HepG2 (cell line): ENCODE measurements around the gene MSL2. TPM values are rescaled to one million over a fixed set of nuclear protein-coding genes. Genes with fewer than 3 reads are reported as not detected.

Experiments used
- ATAC-seq: fragments of 200-7000 bp; cut with Tn5 transposase; 3 replicates; pipeline ENCODE4 v1.9.1; 2020; ENCODE audit warnings: mild to moderate bottlenecking, moderate library complexity
- BruUV-seq: library from RNA; stranded (reverse); fragments of 400-500 nt; replicated peaks from 2 replicates; lab custom pipeline; 2021; lab: Mats Ljungman, UMichigan
- CTCF ChIA-PET: fragments of 300-600 bp; formaldehyde crosslinking; extraction: SDS; loops from one replicate; lab custom pipeline; 2021; ENCODE audit warnings: low total read pairs, inconsistent platforms, low intra/inter-chr PET ratio; lab: Yijun Ruan, JAX
- POLR2A ChIA-PET: fragments of 350-600 bp; sonication (Branson Sonifier 250); formaldehyde crosslinking; loops from one replicate; lab custom pipeline; 2020; ENCODE audit warnings: antibody characterized with exemption, inconsistent platforms; lab: Yijun Ruan, JAX
- DNase-seq: peaks from one replicate; pipeline ENCODE4 v3.0.0-alpha.2; 2015; ENCODE audit warnings: low spot score
- FAIRE-seq: peaks from 3 replicates; lab custom pipeline; 2011; peaks lifted over from hg19 to GRCh38; lab: Jason Lieb, UNC
- H2AFZ ChIP-seq: one replicate; pipeline ENCODE4 v1.6.1; 2011; ENCODE audit warnings: low read length, inconsistent platforms
- H3K27ac ChIP-seq: fragments of 300-600 bp; 3 replicates; pipeline ENCODE4 v1.8.0; 2011; ENCODE audit warnings: mixed run types, mild to moderate bottlenecking, mixed read lengths, low read length, inconsistent platforms; ENCODE audit not compliant: insufficient read depth; ENCODE audit errors: extremely low read length
- H3K27me3 ChIP-seq, 2 experiments: fragments of 200-600 bp in 1 of 2; 2 replicates in 1 of 2; 3 replicates in 1 of 2; pipeline versions ENCODE4 v1.6.0 to v1.8.0; 2011; ENCODE audit warnings: low read length in 2 of 2, mild to moderate bottlenecking in 2 of 2, moderate library complexity in 2 of 2, inconsistent platforms in 1 of 2; ENCODE audit not compliant: insufficient read depth in 2 of 2, control insufficient read depth in 1 of 2
- H3K36me3 ChIP-seq, 2 experiments: fragments of 200-600 bp in 1 of 2; replicated peaks in 1 of 2; 2 replicates in 1 of 2; 3 replicates in 1 of 2; pipeline versions ENCODE4 v1.5.1 to v1.8.0; 2011; ENCODE audit warnings: low read length in 2 of 2, inconsistent platforms in 1 of 2; ENCODE audit not compliant: insufficient read depth in 2 of 2, control insufficient read depth in 1 of 2
- H3K4me1 ChIP-seq: 2 replicates; pipeline ENCODE4 v1.5.1; 2012; ENCODE audit warnings: low read length, inconsistent platforms; ENCODE audit not compliant: insufficient read depth
- H3K4me2 ChIP-seq: 2 replicates; pipeline ENCODE4 v1.6.0; 2011; ENCODE audit warnings: low read depth, low read length, inconsistent platforms
- H3K4me3 ChIP-seq, 3 experiments: fragments of 200-600 bp in 1 of 3; sonication (generic), shearing (Covaris generic) in 1 of 3; replicated peaks in 1 of 3; 2 replicates each; pipeline ENCODE4 v1.5.1; 2011 to 2016; ENCODE audit warnings: low read length in 3 of 3, inconsistent platforms in 2 of 3, low read depth in 2 of 3, mild to moderate bottlenecking in 2 of 3, control low read depth in 1 of 3, mixed read lengths in 1 of 3; ENCODE audit not compliant: insufficient read depth in 1 of 3
- H3K79me2 ChIP-seq: one replicate; pipeline ENCODE4 v1.6.1; 2011; ENCODE audit warnings: low read length, inconsistent platforms; ENCODE audit not compliant: insufficient read depth
- H3K9ac ChIP-seq: 2 replicates; pipeline ENCODE4 v1.6.0; 2011; ENCODE audit warnings: mild to moderate bottlenecking, low read depth, low read length, inconsistent platforms; ENCODE audit not compliant: insufficient read depth
- H3K9me3 ChIP-seq: 2 replicates; pipeline ENCODE4 v1.5.1; 2012; ENCODE audit warnings: mild to moderate bottlenecking, low read length
- H4K20me1 ChIP-seq: 2 replicates; pipeline ENCODE4 v1.6.0; 2011; ENCODE audit warnings: inconsistent platforms, mild to moderate bottlenecking, low read length, moderate library complexity; ENCODE audit not compliant: insufficient read depth
- CREM ChIP-seq, 2 experiments: sonication (generic) in 1 of 2; formaldehyde crosslinking in 1 of 2; IDR thresholded peaks; 2 replicates each; pipeline versions ENCODE4 v1.4.0 to v1.6.1; 2016 to 2020; ENCODE audit warnings: antibody characterized with exemption in 1 of 2, mild to moderate bottlenecking in 1 of 2, missing genetic modification reagents in 1 of 2
- GATA4 ChIP-seq: sonication (generic); IDR thresholded peaks from 2 replicates; pipeline ENCODE4 v1.6.1; 2016; ENCODE audit warnings: antibody characterized with exemption, low read depth, borderline replicate concordance
- ISX ChIP-seq: sonication (generic); formaldehyde crosslinking; conservative IDR thresholded peaks from 2 replicates; pipeline ENCODE4 v1.5.0; 2020; ENCODE audit warnings: missing genetic modification reagents
- PHF8 ChIP-seq: sonication (generic); formaldehyde crosslinking; IDR thresholded peaks from 2 replicates; pipeline ENCODE4 v1.5.0; 2020; ENCODE audit warnings: missing genetic modification reagents
- PITX1 ChIP-seq: sonication (generic); formaldehyde crosslinking; IDR thresholded peaks from 2 replicates; pipeline ENCODE4 v1.5.1; 2020; ENCODE audit warnings: mild to moderate bottlenecking, missing genetic modification reagents
- SP140L ChIP-seq: sonication (generic); formaldehyde crosslinking; IDR thresholded peaks from 2 replicates; pipeline ENCODE4 v1.4.0; 2020; ENCODE audit warnings: missing genetic modification reagents, borderline replicate concordance
- ZBTB21 ChIP-seq: sonication (generic); formaldehyde crosslinking; IDR thresholded peaks from 2 replicates; pipeline ENCODE4 v1.4.0; 2020; ENCODE audit warnings: missing genetic modification reagents
- ZFP36L2 ChIP-seq: sonication (generic); formaldehyde crosslinking; IDR thresholded peaks from 2 replicates; pipeline ENCODE4 v1.4.0; 2020; ENCODE audit warnings: missing genetic modification reagents
- ZNF232 ChIP-seq: sonication (generic); formaldehyde crosslinking; IDR thresholded peaks from 2 replicates; pipeline ENCODE4 v1.4.0; 2020; ENCODE audit warnings: missing genetic modification reagents, borderline replicate concordance
- ZNF264 ChIP-seq: sonication (generic); formaldehyde crosslinking; IDR thresholded peaks from 2 replicates; pipeline ENCODE4 v1.4.0; 2020; ENCODE audit warnings: missing genetic modification reagents
- ZNF564 ChIP-seq: sonication (generic); formaldehyde crosslinking; IDR thresholded peaks from 2 replicates; pipeline ENCODE4 v1.8.1; 2023; ENCODE audit warnings: mild to moderate bottlenecking, missing genetic modification reagents
- WGBS: methylation state at CpG from one replicate; pipeline ENCODE4 v1.1.6; 2017; ENCODE audit warnings: low lambda C conversion rate; 5-methylcytosine and 5-hydroxymethylcytosine counted together
- in situ Hi-C: cut with HindIII; loops from 2 replicates; pipeline ENCODE4 v1.10.0; 2017; ENCODE audit warnings: low pct_unique_long_range_greater_than_20kb; ENCODE audit not compliant: extremely low pct_ligation_motif_present
- intact Hi-C: fragments of 100-400 bp; cut with micrococcal nuclease; formaldehyde crosslinking; loops from one replicate; pipeline ENCODE4 v1.10.0; 2022; ENCODE audit not compliant: unreplicated experiment
- polyA plus RNA-seq, 8 experiments: library from polyadenylated mRNA; depleted of rRNA in 3 of 8; stranded (reverse) in 7 of 8; unstranded in 1 of 8; fragments of >200 nt; fragmentation: Illumina TruSeq in 4 of 8; extraction: Trizol in 4 of 8; gene quantifications; 2 replicates each; pipeline versions ENCODE4 v1.2.1 to v1.2.3, GENCODE V29; 2011 to 2016; ENCODE audit warnings: low read depth in 4 of 8, missing spikeins in 1 of 8, mixed read lengths in 1 of 8; ENCODE audit not compliant: insufficient read depth in 1 of 8
- total RNA-seq, 5 experiments: library from RNA; depleted of rRNA; stranded (reverse); fragments of >200 nt; fragmentation: Illumina TruSeq; extraction: Trizol; gene quantifications; 2 replicates each; pipeline ENCODE4 v1.2.3, GENCODE V29; 2016; ENCODE audit warnings: low read depth in 1 of 5
- TF ChIP-seq, protein P1 (sequence below): sonication (generic); formaldehyde crosslinking; IDR thresholded peaks from 2 replicates; pipeline ENCODE4 v1.8.1; 2023; ENCODE audit warnings: mild to moderate bottlenecking, missing genetic modification reagents, borderline replicate concordance
- TF ChIP-seq, protein P2 (sequence below): IDR thresholded peaks from 2 replicates; pipeline ENCODE4 v1.6.1; 2016; ENCODE audit warnings: missing compliant biosample characterization, missing genetic modification reagents, borderline replicate concordance

The MSL2 gene
- total and polyA plus RNA-seq, 2 of the 13 experiments (the other 11 are each of a cell fraction or from before 2014, with no cell fraction given): 6.9 to 11.7 TPM

DNA sequence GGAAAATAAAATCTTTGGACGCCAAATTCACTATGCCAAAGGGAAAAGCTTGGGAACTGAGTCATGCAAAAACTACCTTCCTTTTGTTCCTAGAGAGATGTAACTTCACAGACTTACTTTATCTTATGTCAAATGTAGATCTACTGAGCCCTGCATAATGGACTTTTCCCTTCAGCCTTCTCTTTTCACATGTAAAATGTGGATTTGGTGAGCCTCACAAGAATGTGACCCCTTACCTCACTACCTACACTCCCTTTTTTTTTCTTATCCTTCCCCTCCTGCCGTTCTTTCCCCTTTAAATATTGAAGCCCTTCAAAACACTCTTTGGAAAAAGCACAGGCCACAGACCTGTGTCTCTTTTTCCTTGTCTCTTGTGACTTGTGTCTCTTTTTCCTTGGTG, 40.0 kb upstream of the MSL2 start:
- intact Hi-C loops (no loop called here), in situ Hi-C loops (no loop called here)
- Histone ChIP-seq H3K4me2 (no peak overlapping the region), H3K79me2 (no peaks in the 10 kb centered on the region), H3K27ac (no peak overlapping the region), H3K36me3 (no peaks in the 10 kb centered on the region), H4K20me1 (no peaks in the 10 kb centered on the region), H3K9me3 (no peaks in the 10 kb centered on the region), H3K27me3 (no peaks in the 10 kb centered on the region), H3K4me3 (no peak overlapping the region), H3K4me1 (peaks cover 48% of the 10 kb centered on the region), H2AFZ (no peak overlapping the region), H3K9ac (no peak overlapping the region)
- TF ChIP-seq PITX1 (CRISPR knock-in tag) (no peak), SP140L (no peak), PHF8 (CRISPR knock-in tag) (no peak), ZNF264 (CRISPR knock-in tag) (no peak), ISX (no peak), ZFP36L2 (CRISPR knock-in tag) (no peak), GATA4 (no peak), CREM (IDR thresholded peaks at IDR 0.05) (no peak), CREM (CRISPR knock-in tag; IDR thresholded peaks at IDR 0.05) (no peak), ZNF232 (CRISPR knock-in tag) (no peak), ZNF564 (no peak), ZBTB21 (CRISPR knock-in tag) (no peak)
- TF ChIP-seq, protein P1, sequence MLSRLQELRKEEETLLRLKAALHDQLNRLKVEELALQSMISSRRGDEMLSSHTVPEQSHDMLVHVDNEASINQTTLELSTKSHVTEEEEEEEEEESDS (CRISPR knock-in tag): no peak
- TF ChIP-seq, protein P2, sequence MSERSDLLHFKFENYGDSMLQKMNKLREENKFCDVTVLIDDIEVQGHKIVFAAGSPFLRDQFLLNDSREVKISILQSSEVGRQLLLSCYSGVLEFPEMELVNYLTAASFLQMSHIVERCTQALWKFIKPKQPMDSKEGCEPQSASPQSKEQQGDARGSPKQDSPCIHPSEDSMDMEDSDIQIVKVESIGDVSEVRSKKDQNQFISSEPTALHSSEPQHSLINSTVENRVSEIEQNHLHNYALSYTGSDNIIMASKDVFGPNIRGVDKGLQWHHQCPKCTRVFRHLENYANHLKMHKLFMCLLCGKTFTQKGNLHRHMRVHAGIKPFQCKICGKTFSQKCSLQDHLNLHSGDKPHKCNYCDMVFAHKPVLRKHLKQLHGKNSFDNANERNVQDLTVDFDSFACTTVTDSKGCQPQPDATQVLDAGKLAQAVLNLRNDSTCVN (CRISPR knock-in tag): no peak
- FAIRE-seq: no peak
- DNase-seq: no peak
- no TSS peak for BruUV-seq
- ATAC-seq: no peak
- ChIA-PET POLR2A (interaction anchor here (1.0 kb wide), 1 partner anchor 12 kb away, joined by 4 read pairs; no protein-coding TSS in a partner anchor), CTCF (no interaction called here)
- WGBS: 59% methylated on average over 2 of the region's 2 CpGs
